Stomach (tissue), 4 donors: Measurements from ENCODE around the gene ZNF10.

Experiments used
- CTCF ChIP-seq, 7 experiments: fragments of 450-650 bp in 4 of 7; fragments of 200-600 bp in 3 of 7; sonication (generic) in 3 of 7; IDR thresholded peaks; one replicate each; pipeline ENCODE4 v1.5.1; 2016 to 2019; ENCODE audit warnings: antibody characterized with exemption in 7 of 7, control low read depth in 2 of 7, mild to moderate bottlenecking in 1 of 7
- EP300 ChIP-seq: sonication (generic); formaldehyde crosslinking; IDR thresholded peaks from one replicate; pipeline ENCODE4 v1.6.1; 2017; ENCODE audit warnings: antibody characterized with exemption
- POLR2A ChIP-seq, 4 donors: fragments of 450-650 bp; IDR thresholded peaks; one replicate each; pipeline ENCODE4 v1.6.1; 2016; ENCODE audit warnings: antibody characterized with exemption in 4 of 4, control low read depth in 2 of 4, mild to moderate bottlenecking in 1 of 4, moderate library complexity in 1 of 4

- no peak for TF ChIP-seq CTCF (IDR thresholded peaks at IDR 0.05)
- TF ChIP-seq EP300: no peak
- no peak for TF ChIP-seq POLR2A (IDR thresholded peaks at IDR 0.05)
Observed at GRCh38 chr12:133124674-133125073, 5.8 kb upstream of the ZNF10 start.
